Prostate gland (tissue), 2 donors: ENCODE measurements around the gene SPSB4.

Experiments used
- POLR2A ChIP-seq: fragments of 450-650 bp; IDR thresholded peaks from one replicate; pipeline ENCODE4 v1.6.1; 2016; ENCODE audit warnings: antibody characterized with exemption, mild to moderate bottlenecking
- POLR2AphosphoS5 ChIP-seq: sonication (generic); formaldehyde crosslinking; IDR thresholded peaks from one replicate; pipeline ENCODE4 v1.6.1; 2017; ENCODE audit warnings: antibody characterized with exemption
- TF ChIP-seq, protein P1 (sequence below), 4 experiments: fragments of 200-600 bp in 2 of 4; fragments of 450-650 bp in 2 of 4; sonication (generic) in 2 of 4; IDR thresholded peaks; 1 replicate in 3 of 4; 2 replicates in 1 of 4; pipeline ENCODE4 v1.5.1; 2016 to 2019; ENCODE audit warnings: antibody characterized with exemption in 4 of 4, mild to moderate bottlenecking in 2 of 4, moderate library complexity in 2 of 4

DNA sequence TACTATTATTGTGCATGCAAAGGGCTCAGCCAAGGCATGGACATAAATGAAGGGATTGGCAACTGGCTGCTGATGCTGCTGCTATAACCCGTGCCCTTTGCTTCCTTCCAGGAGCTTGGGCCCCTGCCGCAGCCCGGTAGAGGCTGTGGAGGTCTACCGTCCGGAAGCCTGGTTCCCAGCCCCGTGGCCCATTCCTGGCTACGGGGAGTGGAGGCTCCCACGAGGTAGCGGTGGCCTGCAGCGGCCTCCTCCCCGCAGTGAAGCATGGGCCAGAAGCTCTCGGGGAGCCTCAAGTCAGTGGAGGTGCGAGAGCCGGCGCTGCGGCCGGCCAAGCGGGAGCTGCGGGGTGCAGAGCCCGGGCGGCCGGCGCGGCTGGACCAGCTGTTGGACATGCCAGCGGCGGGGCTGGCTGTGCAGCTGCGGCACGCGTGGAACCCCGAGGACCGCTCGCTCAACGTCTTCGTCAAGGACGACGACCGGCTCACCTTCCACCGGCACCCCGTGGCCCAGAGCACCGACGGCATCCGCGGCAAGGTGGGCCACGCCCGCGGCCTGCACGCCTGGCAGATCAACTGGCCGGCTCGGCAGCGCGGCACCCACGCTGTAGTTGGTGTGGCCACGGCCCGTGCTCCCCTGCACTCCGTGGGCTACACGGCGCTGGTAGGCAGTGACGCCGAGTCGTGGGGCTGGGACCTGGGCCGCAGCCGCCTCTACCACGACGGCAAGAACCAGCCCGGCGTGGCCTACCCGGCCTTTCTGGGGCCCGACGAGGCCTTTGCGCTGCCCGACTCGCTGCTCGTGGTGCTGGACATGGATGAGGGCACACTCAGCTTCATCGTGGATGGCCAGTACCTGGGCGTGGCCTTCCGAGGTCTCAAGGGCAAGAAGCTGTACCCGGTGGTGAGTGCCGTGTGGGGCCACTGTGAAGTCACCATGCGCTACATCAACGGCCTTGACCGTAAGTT is 15.0 kb downstream of the SPSB4 start:
- TF ChIP-seq, protein P1, sequence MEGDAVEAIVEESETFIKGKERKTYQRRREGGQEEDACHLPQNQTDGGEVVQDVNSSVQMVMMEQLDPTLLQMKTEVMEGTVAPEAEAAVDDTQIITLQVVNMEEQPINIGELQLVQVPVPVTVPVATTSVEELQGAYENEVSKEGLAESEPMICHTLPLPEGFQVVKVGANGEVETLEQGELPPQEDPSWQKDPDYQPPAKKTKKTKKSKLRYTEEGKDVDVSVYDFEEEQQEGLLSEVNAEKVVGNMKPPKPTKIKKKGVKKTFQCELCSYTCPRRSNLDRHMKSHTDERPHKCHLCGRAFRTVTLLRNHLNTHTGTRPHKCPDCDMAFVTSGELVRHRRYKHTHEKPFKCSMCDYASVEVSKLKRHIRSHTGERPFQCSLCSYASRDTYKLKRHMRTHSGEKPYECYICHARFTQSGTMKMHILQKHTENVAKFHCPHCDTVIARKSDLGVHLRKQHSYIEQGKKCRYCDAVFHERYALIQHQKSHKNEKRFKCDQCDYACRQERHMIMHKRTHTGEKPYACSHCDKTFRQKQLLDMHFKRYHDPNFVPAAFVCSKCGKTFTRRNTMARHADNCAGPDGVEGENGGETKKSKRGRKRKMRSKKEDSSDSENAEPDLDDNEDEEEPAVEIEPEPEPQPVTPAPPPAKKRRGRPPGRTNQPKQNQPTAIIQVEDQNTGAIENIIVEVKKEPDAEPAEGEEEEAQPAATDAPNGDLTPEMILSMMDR (IDR thresholded peaks at IDR 0.05): no peak
- no peak for TF ChIP-seq POLR2A
- no peak for TF ChIP-seq POLR2AphosphoS5
